ENCODE measurements around the gene OPN1MW2.
"Not testable (repeated sequence)": the region's sequence is repeated elsewhere in the genome, so short reads cannot be mapped to it uniquely, and the experiment has no call there.

Gene OPN1MW2

GRCh38 chrX:154211499-154211898 is 8.1 kb upstream of the OPN1MW2 start:
- H3K4me1 ChIP-seq (ENCODE audit: low read depth, poor library complexity, severe bottlenecking); H3K27me3 ChIP-seq (ENCODE audit: insufficient read depth, low read depth); H3K4me3 ChIP-seq (IDR thresholded peaks at IDR 0.05; ENCODE audit: insufficient read depth, low read depth, low read length); H3K36me3 ChIP-seq (ENCODE audit: insufficient read depth); H3K27ac ChIP-seq; H3K9ac ChIP-seq; H2AFZ ChIP-seq (ENCODE audit: low read depth); H3K4me2 ChIP-seq; H3K79me2 ChIP-seq (ENCODE audit: insufficient read depth, low read depth); H4K20me1 ChIP-seq (ENCODE audit: insufficient read depth): not testable (repeated sequence)

- H3K27me3 ChIP-seq (ENCODE audit: insufficient read depth, low read depth); H3K36me3 ChIP-seq (ENCODE audit: insufficient read depth); H3K9ac ChIP-seq: not testable (repeated sequence)
These were observed 5.7 kb downstream of the OPN1MW2 start for GRCh38 chrX:154225292-154225691.

GRCh38 chrX:154226706-154227105 is 7.2 kb downstream of the OPN1MW2 start:
- H3K27ac ChIP-seq; H2AFZ ChIP-seq (ENCODE audit: low read depth); H4K20me1 ChIP-seq (ENCODE audit: insufficient read depth); H3K9ac ChIP-seq; H3K4me3 ChIP-seq (IDR thresholded peaks at IDR 0.05; ENCODE audit: insufficient read depth, low read depth, low read length); H3K4me1 ChIP-seq (ENCODE audit: low read depth, poor library complexity, severe bottlenecking); H3K4me2 ChIP-seq; H3K27me3 ChIP-seq (ENCODE audit: insufficient read depth, low read depth); H3K36me3 ChIP-seq (ENCODE audit: insufficient read depth); H3K79me2 ChIP-seq (ENCODE audit: insufficient read depth, low read depth): not testable (repeated sequence)

More at GRCh38 chrX:154225292-154225691, 5.7 kb downstream of the OPN1MW2 start:
- not testable (repeated sequence) for H3K4me3 ChIP-seq (IDR thresholded peaks at IDR 0.05; ENCODE audit: insufficient read depth, low read depth, low read length); H3K4me2 ChIP-seq; H2AFZ ChIP-seq (ENCODE audit: low read depth); H3K79me2 ChIP-seq (ENCODE audit: insufficient read depth, low read depth); H3K27ac ChIP-seq; H4K20me1 ChIP-seq (ENCODE audit: insufficient read depth); H3K4me1 ChIP-seq (ENCODE audit: low read depth, poor library complexity, severe bottlenecking)

GRCh38 chrX:154231443-154231842 is 11.9 kb downstream of the OPN1MW2 start:
- H3K36me3 ChIP-seq (ENCODE audit: insufficient read depth); H3K4me3 ChIP-seq (IDR thresholded peaks at IDR 0.05; ENCODE audit: insufficient read depth, low read depth, low read length); H3K79me2 ChIP-seq (ENCODE audit: insufficient read depth, low read depth); H3K9ac ChIP-seq; H3K4me2 ChIP-seq; H3K27ac ChIP-seq; H3K4me1 ChIP-seq (ENCODE audit: low read depth, poor library complexity, severe bottlenecking); H4K20me1 ChIP-seq (ENCODE audit: insufficient read depth); H2AFZ ChIP-seq (ENCODE audit: low read depth); H3K27me3 ChIP-seq (ENCODE audit: insufficient read depth, low read depth): not testable (repeated sequence)

- not testable (repeated sequence) for H3K79me2 ChIP-seq (ENCODE audit: insufficient read depth, low read depth); H4K20me1 ChIP-seq (ENCODE audit: insufficient read depth); H2AFZ ChIP-seq (ENCODE audit: low read depth); H3K27ac ChIP-seq; H3K4me3 ChIP-seq (IDR thresholded peaks at IDR 0.05; ENCODE audit: insufficient read depth, low read depth, low read length); H3K4me1 ChIP-seq (ENCODE audit: low read depth, poor library complexity, severe bottlenecking); H3K9ac ChIP-seq; H3K36me3 ChIP-seq (ENCODE audit: insufficient read depth); H3K27me3 ChIP-seq (ENCODE audit: insufficient read depth, low read depth); H3K4me2 ChIP-seq
These were observed 14.1 kb downstream of the OPN1MW2 start for GRCh38 chrX:154233620-154234019.

GRCh38 chrX:154238939-154239559 is 19.5 kb downstream of the OPN1MW2 start:
- not testable (repeated sequence) for H4K20me1 ChIP-seq (ENCODE audit: insufficient read depth); H3K27ac ChIP-seq

GRCh38 chrX:154239982-154240503 is 20.5 kb downstream of the OPN1MW2 start:
- not testable (repeated sequence) for H3K79me2 ChIP-seq (ENCODE audit: insufficient read depth, low read depth); H4K20me1 ChIP-seq (ENCODE audit: insufficient read depth); H3K27me3 ChIP-seq (ENCODE audit: insufficient read depth, low read depth); H3K4me2 ChIP-seq; H3K4me1 ChIP-seq (ENCODE audit: low read depth, poor library complexity, severe bottlenecking); H2AFZ ChIP-seq (ENCODE audit: low read depth); H3K4me3 ChIP-seq (IDR thresholded peaks at IDR 0.05; ENCODE audit: insufficient read depth, low read depth, low read length); H3K36me3 ChIP-seq (ENCODE audit: insufficient read depth); H3K27ac ChIP-seq; H3K9ac ChIP-seq

More at GRCh38 chrX:154238939-154239559, 19.5 kb downstream of the OPN1MW2 start:
- H3K79me2 ChIP-seq (ENCODE audit: insufficient read depth, low read depth); H3K27me3 ChIP-seq (ENCODE audit: insufficient read depth, low read depth); H2AFZ ChIP-seq (ENCODE audit: low read depth); H3K4me2 ChIP-seq; H3K36me3 ChIP-seq (ENCODE audit: insufficient read depth); H3K4me3 ChIP-seq (IDR thresholded peaks at IDR 0.05; ENCODE audit: insufficient read depth, low read depth, low read length); H3K4me1 ChIP-seq (ENCODE audit: low read depth, poor library complexity, severe bottlenecking); H3K9ac ChIP-seq: not testable (repeated sequence)

GRCh38 chrX:154247377-154248045 is 28.0 kb downstream of the OPN1MW2 start:
- H3K4me1 ChIP-seq (ENCODE audit: low read depth, poor library complexity, severe bottlenecking); H3K79me2 ChIP-seq (ENCODE audit: insufficient read depth, low read depth): not testable (repeated sequence)

GRCh38 chrX:154248076-154248475 is 28.5 kb downstream of the OPN1MW2 start:
- H3K36me3 ChIP-seq (ENCODE audit: insufficient read depth); H3K4me3 ChIP-seq (IDR thresholded peaks at IDR 0.05; ENCODE audit: insufficient read depth, low read depth, low read length): not testable (repeated sequence)

More at GRCh38 chrX:154247377-154248045, 28.0 kb downstream of the OPN1MW2 start:
- not testable (repeated sequence) for H3K27ac ChIP-seq; H3K4me3 ChIP-seq (IDR thresholded peaks at IDR 0.05; ENCODE audit: insufficient read depth, low read depth, low read length); H3K36me3 ChIP-seq (ENCODE audit: insufficient read depth); H3K9ac ChIP-seq; H4K20me1 ChIP-seq (ENCODE audit: insufficient read depth); H3K27me3 ChIP-seq (ENCODE audit: insufficient read depth, low read depth); H2AFZ ChIP-seq (ENCODE audit: low read depth); H3K4me2 ChIP-seq

GRCh38 chrX:154257282-154257681 is 37.7 kb downstream of the OPN1MW2 start, which contains the start of gene OPN1MW3:
Gene OPN1MW3 (plus strand): TSS chrX:154257582. CDS start chrX:154257620, 38 bp downstream.
- not testable (repeated sequence) for H3K4me1 ChIP-seq (ENCODE audit: low read depth, poor library complexity, severe bottlenecking); H2AFZ ChIP-seq (ENCODE audit: low read depth); H3K4me2 ChIP-seq; H3K36me3 ChIP-seq (ENCODE audit: insufficient read depth); H3K4me3 ChIP-seq (IDR thresholded peaks at IDR 0.05; ENCODE audit: insufficient read depth, low read depth, low read length); H3K27ac ChIP-seq; H3K27me3 ChIP-seq (ENCODE audit: insufficient read depth, low read depth); H4K20me1 ChIP-seq (ENCODE audit: insufficient read depth); H3K9ac ChIP-seq; H3K79me2 ChIP-seq (ENCODE audit: insufficient read depth, low read depth)

More at GRCh38 chrX:154248076-154248475, 28.5 kb downstream of the OPN1MW2 start:
- not testable (repeated sequence) for H3K4me2 ChIP-seq; H4K20me1 ChIP-seq (ENCODE audit: insufficient read depth); H3K27me3 ChIP-seq (ENCODE audit: insufficient read depth, low read depth); H3K27ac ChIP-seq; H3K79me2 ChIP-seq (ENCODE audit: insufficient read depth, low read depth); H3K4me1 ChIP-seq (ENCODE audit: low read depth, poor library complexity, severe bottlenecking); H2AFZ ChIP-seq (ENCODE audit: low read depth); H3K9ac ChIP-seq

Data from KMS-11 (cell line).